ENCODE measurements around the gene RPS6KA4.

GRCh38 chr11:64321533-64321932 is 37.4 kb upstream of the RPS6KA4 start:
- TF ChIP-seq EZH2 (IDR thresholded peaks at IDR 0.05; ENCODE audit: borderline replicate concordance, low read length) = no peak
- TF ChIP-seq CTCF (IDR thresholded peaks at IDR 0.05; ENCODE audit: low read length) = no peak

Measured in OCI-LY1 (cell line).